GM12872 (cell line): ENCODE results near the gene GNA12.

Experiments
- TF ChIP-seq, protein P1 (sequence below): IDR thresholded peaks from 3 replicates; pipeline ENCODE4 v1.5.1; 2011; ENCODE audit warnings: low read depth, mild to moderate bottlenecking, low read length, moderate library complexity; ENCODE audit not compliant: insufficient read depth

Gene GNA12

DNA sequence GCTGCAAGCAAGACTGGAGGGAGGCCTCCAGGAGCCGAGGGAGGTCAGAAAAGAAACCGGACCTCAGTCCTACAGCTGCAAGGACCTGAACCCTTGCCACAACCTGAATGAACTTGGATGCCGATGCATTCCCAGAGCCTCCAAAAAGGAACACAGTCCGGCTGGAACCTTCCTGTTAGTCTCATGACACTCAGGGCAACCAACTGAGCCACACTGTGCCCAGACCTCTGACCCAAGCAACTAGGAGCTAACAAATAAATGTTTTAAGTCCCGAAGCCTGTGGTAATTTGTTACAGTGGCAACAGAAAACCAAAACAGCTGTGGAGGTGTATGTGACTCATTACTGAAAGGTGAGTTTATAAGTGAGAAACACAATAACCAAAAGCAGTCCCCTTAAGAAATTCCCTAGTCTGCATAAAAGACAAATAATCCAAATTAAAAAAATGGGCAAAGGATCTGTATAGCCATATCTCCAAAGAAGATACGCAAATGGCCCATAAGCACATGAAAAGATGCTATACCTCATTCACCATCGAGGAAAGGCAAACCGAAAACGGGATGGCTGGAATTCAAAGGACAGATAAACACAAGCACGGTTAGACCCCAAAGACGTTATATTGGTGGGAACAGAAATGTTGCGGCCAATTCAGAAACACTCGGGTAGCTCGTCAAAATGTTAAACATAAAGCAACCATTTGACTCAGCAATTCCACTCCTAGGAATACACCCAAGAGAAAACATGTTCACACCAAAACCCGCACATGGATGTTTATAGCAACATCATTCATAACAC lies 24.8 kb downstream of the GNA12 start:
- TF ChIP-seq, protein P1, sequence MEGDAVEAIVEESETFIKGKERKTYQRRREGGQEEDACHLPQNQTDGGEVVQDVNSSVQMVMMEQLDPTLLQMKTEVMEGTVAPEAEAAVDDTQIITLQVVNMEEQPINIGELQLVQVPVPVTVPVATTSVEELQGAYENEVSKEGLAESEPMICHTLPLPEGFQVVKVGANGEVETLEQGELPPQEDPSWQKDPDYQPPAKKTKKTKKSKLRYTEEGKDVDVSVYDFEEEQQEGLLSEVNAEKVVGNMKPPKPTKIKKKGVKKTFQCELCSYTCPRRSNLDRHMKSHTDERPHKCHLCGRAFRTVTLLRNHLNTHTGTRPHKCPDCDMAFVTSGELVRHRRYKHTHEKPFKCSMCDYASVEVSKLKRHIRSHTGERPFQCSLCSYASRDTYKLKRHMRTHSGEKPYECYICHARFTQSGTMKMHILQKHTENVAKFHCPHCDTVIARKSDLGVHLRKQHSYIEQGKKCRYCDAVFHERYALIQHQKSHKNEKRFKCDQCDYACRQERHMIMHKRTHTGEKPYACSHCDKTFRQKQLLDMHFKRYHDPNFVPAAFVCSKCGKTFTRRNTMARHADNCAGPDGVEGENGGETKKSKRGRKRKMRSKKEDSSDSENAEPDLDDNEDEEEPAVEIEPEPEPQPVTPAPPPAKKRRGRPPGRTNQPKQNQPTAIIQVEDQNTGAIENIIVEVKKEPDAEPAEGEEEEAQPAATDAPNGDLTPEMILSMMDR: no peak

DNA sequence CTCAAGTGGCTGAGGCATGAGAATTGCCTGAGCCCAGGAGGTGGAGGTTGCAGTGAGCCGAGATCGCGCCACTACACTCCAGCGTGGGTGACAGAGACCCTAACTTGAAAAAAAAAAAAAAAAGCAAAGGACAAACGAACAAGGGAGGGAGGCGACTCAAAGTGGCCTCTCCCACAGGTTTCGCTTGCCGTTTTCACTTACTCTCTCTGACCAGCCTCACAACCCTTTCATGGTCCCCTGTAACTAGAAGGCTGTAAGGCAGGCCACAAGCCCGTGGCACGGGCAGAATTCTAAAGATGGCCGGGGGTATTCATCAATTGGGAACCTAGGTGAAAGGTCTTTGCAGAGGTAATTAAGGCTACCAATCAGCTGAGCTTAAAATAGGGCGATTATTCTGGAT lies 25.5 kb downstream of the GNA12 start:
- TF ChIP-seq, protein P1: no peak

DNA sequence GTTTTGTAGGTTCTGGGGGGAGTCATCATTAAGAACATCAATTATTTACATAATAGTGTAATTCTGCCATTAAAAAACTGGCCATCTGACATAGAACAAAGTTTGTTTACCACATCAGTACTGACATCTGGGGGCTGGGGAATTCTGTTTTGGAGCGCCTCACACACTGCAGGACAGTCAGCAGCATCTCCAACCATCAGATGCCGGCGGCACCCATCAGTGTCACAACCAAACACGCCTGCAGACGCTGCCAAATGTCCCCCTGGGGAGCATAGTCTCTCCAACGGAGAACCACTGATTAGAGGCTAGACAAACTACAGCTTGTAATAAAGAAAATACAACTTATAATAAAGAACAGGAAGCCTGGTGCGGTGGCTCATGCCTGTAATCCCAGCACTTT lies 26.0 kb downstream of the GNA12 start:
- TF ChIP-seq, protein P1: no peak

GRCh38 chr7:2817456-2817855 lies 26.7 kb downstream of the GNA12 start:
- TF ChIP-seq, protein P1: no peak

GRCh38 chr7:2815875-2816245 lies 28.2 kb downstream of the GNA12 start:
- TF ChIP-seq, protein P1: no peak

GRCh38 chr7:2814946-2815874 lies 28.9 kb downstream of the GNA12 start:
- TF ChIP-seq, protein P1: no peak

DNA sequence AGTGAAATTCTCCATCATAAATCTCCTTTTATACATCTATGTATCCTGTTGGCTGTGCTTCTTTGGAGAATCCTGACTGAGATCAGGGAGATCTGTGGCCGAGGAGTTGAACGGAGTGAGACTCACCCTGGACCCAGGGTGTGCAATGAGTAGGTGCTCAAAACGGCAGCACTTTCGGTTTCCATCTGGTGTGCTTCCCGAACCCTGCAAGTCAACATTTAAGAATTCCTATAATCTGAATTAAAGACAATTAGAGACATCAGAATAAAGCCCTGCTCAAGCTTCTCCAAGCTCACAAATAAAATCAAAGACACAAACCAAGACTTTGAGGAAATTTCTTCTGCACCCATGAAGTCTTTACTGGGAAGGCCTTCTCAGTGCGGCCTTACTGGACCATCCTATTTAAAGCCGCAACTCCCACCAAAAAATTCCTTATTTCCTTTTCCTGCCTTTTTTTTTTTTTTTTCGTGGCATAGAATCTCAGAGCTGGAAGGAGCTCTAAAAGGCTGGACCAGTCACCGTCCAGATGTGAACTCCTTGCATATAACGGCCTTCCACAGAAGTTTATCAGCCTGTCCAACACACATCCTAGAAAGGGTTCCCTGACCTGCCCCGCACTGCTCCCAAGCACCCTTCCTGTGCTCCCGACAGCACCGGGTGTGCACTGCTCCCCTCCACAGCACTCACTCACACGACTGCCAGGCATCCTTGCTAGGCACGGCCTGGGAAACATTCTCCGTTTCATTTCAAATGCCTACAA lies 29.7 kb downstream of the GNA12 start:
- TF ChIP-seq, protein P1: no peak
